ENCODE results near the gene KCTD21. TPM values are rescaled to one million over a fixed set of nuclear protein-coding genes. Genes with fewer than 3 reads are reported as not detected.
A peak's percentile ranks its signal among the peaks of the same experiment; 100 is the strongest.

KCTD21 gene
- total RNA-seq, 1 experiment from 2014 or later: 1.8 TPM

- Histone ChIP-seq H3K36me3 (ENCODE audit: insufficient read depth, low read length) (no peaks in the 10 kb centered on the region), H3K27ac (ENCODE audit: low read length) (no peak overlapping the region), H3K79me2 (ENCODE audit: low read length) (no peaks in the 10 kb centered on the region), H3K9ac (ENCODE audit: low read length) (no peak overlapping the region), H3K4me2 (ENCODE audit: low read depth, low read length, poor library complexity, severe bottlenecking) (no peak overlapping the region), H4K20me1 (ENCODE audit: insufficient read depth, low read depth, low read length) (0 out of 2 replicates have a peak, but pooled peaks cover 2% of the 10 kb centered on the region), H3K27me3 (ENCODE audit: low read length) (no peaks in the 10 kb centered on the region), H3K9me3 (ENCODE audit: low read length) (no peaks in the 10 kb centered on the region), H3K4me3 (ENCODE audit: low read length) (no peak overlapping the region), H3K9me2 (replicated peaks; ENCODE audit: insufficient read depth, low read length) (no peaks in the 10 kb centered on the region), H3K4me1 (ENCODE audit: low read length) (peaks cover 13% of the 10 kb centered on the region), H2AFZ (ENCODE audit: low read length) (no peak overlapping the region)
- no peak for DNase-seq
Observed at GRCh38 chr11:78192911-78193351, 4.5 kb upstream of the KCTD21 start.

GRCh38 chr11:78192223-78192719 is 3.8 kb upstream of the KCTD21 start:
- Histone ChIP-seq H3K27me3 (ENCODE audit: low read length) (no peaks in the 10 kb centered on the region), H3K4me1 (ENCODE audit: low read length) (peaks cover 20% of the 10 kb centered on the region), H3K79me2 (ENCODE audit: low read length) (no peaks in the 10 kb centered on the region), H2AFZ (ENCODE audit: low read length) (no peak overlapping the region), H3K27ac (ENCODE audit: low read length) (no peak overlapping the region), H3K9me2 (replicated peaks; ENCODE audit: insufficient read depth, low read length) (no peaks in the 10 kb centered on the region), H3K9me3 (ENCODE audit: low read length) (no peaks in the 10 kb centered on the region), H4K20me1 (ENCODE audit: insufficient read depth, low read depth, low read length) (0 out of 2 replicates have a peak, but pooled peaks cover 2% of the 10 kb centered on the region), H3K4me3 (ENCODE audit: low read length) (no peak overlapping the region), H3K4me2 (ENCODE audit: low read depth, low read length, poor library complexity, severe bottlenecking) (no peak overlapping the region), H3K9ac (ENCODE audit: low read length) (no peak overlapping the region), H3K36me3 (ENCODE audit: insufficient read depth, low read length) (no peaks in the 10 kb centered on the region)
- no peak for DNase-seq

GRCh38 chr11:78190871-78191538 is 2.6 kb upstream of the KCTD21 start:
- H3K4me2 ChIP-seq (ENCODE audit: low read depth, low read length, poor library complexity, severe bottlenecking): no peak overlapping the region
- H4K20me1 ChIP-seq (ENCODE audit: insufficient read depth, low read depth, low read length): 0 out of 2 replicates have a peak, but pooled peaks cover 2% of the 10 kb centered on the region
- H3K27ac ChIP-seq (ENCODE audit: low read length): no peak overlapping the region
- no peak overlapping the region for H3K9ac ChIP-seq (ENCODE audit: low read length)
- no peaks in the 10 kb centered on the region for H3K79me2 ChIP-seq (ENCODE audit: low read length)
- peaks cover 21% of the 10 kb centered on the region for H3K4me1 ChIP-seq (ENCODE audit: low read length)
- no peak for DNase-seq
- H3K4me3 ChIP-seq (ENCODE audit: low read length): no peak overlapping the region
- H2AFZ ChIP-seq (ENCODE audit: low read length): no peak overlapping the region
- H3K27me3 ChIP-seq (ENCODE audit: low read length): no peaks in the 10 kb centered on the region
- no peaks in the 10 kb centered on the region for H3K9me3 ChIP-seq (ENCODE audit: low read length)
- no peaks in the 10 kb centered on the region for H3K9me2 ChIP-seq (replicated peaks; ENCODE audit: insufficient read depth, low read length)
- H3K36me3 ChIP-seq (ENCODE audit: insufficient read depth, low read length): no peaks in the 10 kb centered on the region

GRCh38 chr11:78190374-78190773 is 1.9 kb upstream of the KCTD21 start:
- H3K9ac ChIP-seq (ENCODE audit: low read length): no peak overlapping the region
- H3K4me1 ChIP-seq (ENCODE audit: low read length): peaks cover 21% of the 10 kb centered on the region
- no peaks in the 10 kb centered on the region for H3K9me2 ChIP-seq (replicated peaks; ENCODE audit: insufficient read depth, low read length)
- no peaks in the 10 kb centered on the region for H3K36me3 ChIP-seq (ENCODE audit: insufficient read depth, low read length)
- H3K27me3 ChIP-seq (ENCODE audit: low read length): no peaks in the 10 kb centered on the region
- H4K20me1 ChIP-seq (ENCODE audit: insufficient read depth, low read depth, low read length): 0 out of 2 replicates have a peak, but pooled peaks cover 2% of the 10 kb centered on the region
- H3K4me2 ChIP-seq (ENCODE audit: low read depth, low read length, poor library complexity, severe bottlenecking): no peak overlapping the region
- no peak overlapping the region for H3K27ac ChIP-seq (ENCODE audit: low read length)
- H3K79me2 ChIP-seq (ENCODE audit: low read length): no peaks in the 10 kb centered on the region
- H3K9me3 ChIP-seq (ENCODE audit: low read length): no peaks in the 10 kb centered on the region
- no peak for DNase-seq
- H3K4me3 ChIP-seq (ENCODE audit: low read length): no peak overlapping the region
- H2AFZ ChIP-seq (ENCODE audit: low read length): no peak overlapping the region

- Histone ChIP-seq H3K27ac (ENCODE audit: low read length) (no peak overlapping the region), H3K9me3 (ENCODE audit: low read length) (no peaks in the 10 kb centered on the region), H3K4me3 (ENCODE audit: low read length) (no peak overlapping the region)
Observed at GRCh38 chr11:78189851-78190250, 1.4 kb upstream of the KCTD21 start.

GRCh38 chr11:78189174-78189724 is 823 bp upstream of the KCTD21 start:
- H3K4me1 ChIP-seq (ENCODE audit: low read length): peaks cover 21% of the 10 kb centered on the region
- no peak for DNase-seq
- no peak overlapping the region for H3K27ac ChIP-seq (ENCODE audit: low read length)

More at GRCh38 chr11:78189851-78190250, 1.4 kb upstream of the KCTD21 start:
- Histone ChIP-seq H4K20me1 (ENCODE audit: insufficient read depth, low read depth, low read length) (0 out of 2 replicates have a peak, but pooled peaks cover 2% of the 10 kb centered on the region), H3K79me2 (ENCODE audit: low read length) (no peaks in the 10 kb centered on the region), H3K9ac (ENCODE audit: low read length) (no peak overlapping the region), H3K4me1 (ENCODE audit: low read length) (peaks cover 21% of the 10 kb centered on the region), H2AFZ (ENCODE audit: low read length) (no peak overlapping the region), H3K4me2 (ENCODE audit: low read depth, low read length, poor library complexity, severe bottlenecking) (no peak overlapping the region), H3K9me2 (replicated peaks; ENCODE audit: insufficient read depth, low read length) (no peaks in the 10 kb centered on the region), H3K27me3 (ENCODE audit: low read length) (no peaks in the 10 kb centered on the region), H3K36me3 (ENCODE audit: insufficient read depth, low read length) (no peaks in the 10 kb centered on the region)
- no peak for DNase-seq

GRCh38 chr11:78187366-78188285 is 800 bp downstream of the KCTD21 start:
- H3K4me3 ChIP-seq (ENCODE audit: low read length): peak overlapping the region; percentile 95
- no peak for DNase-seq
- no peaks in the 10 kb centered on the region for H3K9me2 ChIP-seq (replicated peaks; ENCODE audit: insufficient read depth, low read length)
- no peak overlapping the region for H3K27ac ChIP-seq (ENCODE audit: low read length)
- H3K4me2 ChIP-seq (ENCODE audit: low read depth, low read length, poor library complexity, severe bottlenecking): peak overlapping the region; percentile 97
- peak overlapping the region; percentile 95; the same call in 1 of the 2 replicates for H2AFZ ChIP-seq (ENCODE audit: low read length)
- no peaks in the 10 kb centered on the region for H3K27me3 ChIP-seq (ENCODE audit: low read length)
- peaks cover 21% of the 10 kb centered on the region for H3K4me1 ChIP-seq (ENCODE audit: low read length)
- H3K36me3 ChIP-seq (ENCODE audit: insufficient read depth, low read length): no peaks in the 10 kb centered on the region
- no peaks in the 10 kb centered on the region for H3K9me3 ChIP-seq (ENCODE audit: low read length)
- no peaks in the 10 kb centered on the region for H3K79me2 ChIP-seq (ENCODE audit: low read length)
- H3K9ac ChIP-seq (ENCODE audit: low read length): peak overlapping the region; percentile 83
- 0 out of 2 replicates have a peak, but pooled peaks cover 2% of the 10 kb centered on the region for H4K20me1 ChIP-seq (ENCODE audit: insufficient read depth, low read depth, low read length)

More at GRCh38 chr11:78189174-78189724, 823 bp upstream of the KCTD21 start:
- 0 out of 2 replicates have a peak, but pooled peaks cover 2% of the 10 kb centered on the region for H4K20me1 ChIP-seq (ENCODE audit: insufficient read depth, low read depth, low read length)
- peak overlapping the region; percentile 96; the same call in 1 of the 2 replicates for H2AFZ ChIP-seq (ENCODE audit: low read length)
- H3K9ac ChIP-seq (ENCODE audit: low read length): peak overlapping the region; percentile 83
- no peaks in the 10 kb centered on the region for H3K9me3 ChIP-seq (ENCODE audit: low read length)
- H3K4me3 ChIP-seq (ENCODE audit: low read length): peak overlapping the region; percentile 95
- H3K27me3 ChIP-seq (ENCODE audit: low read length): no peaks in the 10 kb centered on the region
- no peaks in the 10 kb centered on the region for H3K36me3 ChIP-seq (ENCODE audit: insufficient read depth, low read length)
- no peaks in the 10 kb centered on the region for H3K79me2 ChIP-seq (ENCODE audit: low read length)
- no peaks in the 10 kb centered on the region for H3K9me2 ChIP-seq (replicated peaks; ENCODE audit: insufficient read depth, low read length)
- peak overlapping the region; percentile 97 for H3K4me2 ChIP-seq (ENCODE audit: low read depth, low read length, poor library complexity, severe bottlenecking)
